GM12801 (cell line): ENCODE results near the gene CYP2S1.

Source experiments
- CTCF ChIP-seq: IDR thresholded peaks from one replicate; pipeline ENCODE4 v1.5.1; 2011; ENCODE audit warnings: control low read depth; ENCODE audit not compliant: insufficient read length; ENCODE audit errors: extremely low read depth

The CYP2S1 gene

GRCh38 chr19:41226053-41226873 is 33.2 kb downstream of the CYP2S1 start:
- TF ChIP-seq CTCF: no peak

- TF ChIP-seq CTCF: no peak
Measured at GRCh38 chr19:41226874-41227390, 33.9 kb downstream of the CYP2S1 start.

- no peak for TF ChIP-seq CTCF
Measured at GRCh38 chr19:41228486-41228885, 35.5 kb downstream of the CYP2S1 start.

- no peak for TF ChIP-seq CTCF
Measured at GRCh38 chr19:41230067-41230857, 37.2 kb downstream of the CYP2S1 start.

- TF ChIP-seq CTCF: no peak
Measured at GRCh38 chr19:41232686-41233085, 39.7 kb downstream of the CYP2S1 start.

- no peak for TF ChIP-seq CTCF
Measured at GRCh38 chr19:41233748-41234240, 40.8 kb downstream of the CYP2S1 start.

GRCh38 chr19:41234512-41235168 is 41.6 kb downstream of the CYP2S1 start:
- TF ChIP-seq CTCF: no peak
